OCI-LY7 (cell line): Measurements from ENCODE around the gene EHD4.

Experiments used
- EZH2phosphoT487 ChIP-seq: fragments of 200-600 bp; sonication (generic); IDR thresholded peaks from 2 replicates; pipeline ENCODE4 v1.6.1; 2018; ENCODE audit warnings: low read depth, borderline replicate concordance, mild to moderate bottlenecking, mixed run types, antibody characterized with exemption, low read length, moderate library complexity, mixed read lengths
- TF ChIP-seq, protein P1 (sequence below): fragments of 200-600 bp; sonication (generic); conservative IDR thresholded peaks from 2 replicates; pipeline ENCODE4 v1.5.1; 2014; ENCODE audit warnings: mild to moderate bottlenecking, antibody characterized with exemption, low read length, moderate library complexity, mixed read lengths

GRCh38 chr15:41851755-41852370 lies 120.5 kb downstream of the EHD4 start:
- TF ChIP-seq, protein P1, sequence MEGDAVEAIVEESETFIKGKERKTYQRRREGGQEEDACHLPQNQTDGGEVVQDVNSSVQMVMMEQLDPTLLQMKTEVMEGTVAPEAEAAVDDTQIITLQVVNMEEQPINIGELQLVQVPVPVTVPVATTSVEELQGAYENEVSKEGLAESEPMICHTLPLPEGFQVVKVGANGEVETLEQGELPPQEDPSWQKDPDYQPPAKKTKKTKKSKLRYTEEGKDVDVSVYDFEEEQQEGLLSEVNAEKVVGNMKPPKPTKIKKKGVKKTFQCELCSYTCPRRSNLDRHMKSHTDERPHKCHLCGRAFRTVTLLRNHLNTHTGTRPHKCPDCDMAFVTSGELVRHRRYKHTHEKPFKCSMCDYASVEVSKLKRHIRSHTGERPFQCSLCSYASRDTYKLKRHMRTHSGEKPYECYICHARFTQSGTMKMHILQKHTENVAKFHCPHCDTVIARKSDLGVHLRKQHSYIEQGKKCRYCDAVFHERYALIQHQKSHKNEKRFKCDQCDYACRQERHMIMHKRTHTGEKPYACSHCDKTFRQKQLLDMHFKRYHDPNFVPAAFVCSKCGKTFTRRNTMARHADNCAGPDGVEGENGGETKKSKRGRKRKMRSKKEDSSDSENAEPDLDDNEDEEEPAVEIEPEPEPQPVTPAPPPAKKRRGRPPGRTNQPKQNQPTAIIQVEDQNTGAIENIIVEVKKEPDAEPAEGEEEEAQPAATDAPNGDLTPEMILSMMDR: no peak
- TF ChIP-seq EZH2phosphoT487: no peak
